Loucy (cell line): Measurements from ENCODE around the gene TEX19.

Experiments used
- H2AFZ ChIP-seq: fragments of 200-600 bp; sonication (generic); 2 replicates; pipeline ENCODE4 v1.6.0; 2016; ENCODE audit warnings: antibody characterized with exemption, mild to moderate bottlenecking, low read length, moderate library complexity
- H3F3A ChIP-seq: fragments of 200-600 bp; 2 replicates; pipeline ENCODE4 v1.6.0; 2016; ENCODE audit warnings: antibody characterized with exemption, low read depth, mild to moderate bottlenecking
- H3K27me3 ChIP-seq: fragments of 200-600 bp; sonication (generic); 2 replicates; pipeline ENCODE4 v1.6.1; 2014; ENCODE audit warnings: low read length, mild to moderate bottlenecking; ENCODE audit not compliant: insufficient read depth, poor library complexity, severe bottlenecking
- H3K36me3 ChIP-seq: fragments of 200-600 bp; sonication (generic); 2 replicates; pipeline ENCODE4 v1.6.1; 2016; ENCODE audit warnings: low read length; ENCODE audit not compliant: insufficient read depth
- H3K4me1 ChIP-seq: fragments of 200-600 bp; sonication (generic); 2 replicates; pipeline ENCODE4 v1.5.1; 2014; ENCODE audit warnings: low read length, mild to moderate bottlenecking; ENCODE audit not compliant: insufficient read depth, poor library complexity, severe bottlenecking
- H3K4me2 ChIP-seq: fragments of 200-600 bp; sonication (generic); 2 replicates; pipeline ENCODE4 v1.6.0; 2014; ENCODE audit warnings: antibody characterized with exemption, low read length, low read depth, mild to moderate bottlenecking; ENCODE audit not compliant: poor library complexity, severe bottlenecking
- H3K4me3 ChIP-seq: fragments of 200-600 bp; sonication (generic); 2 replicates; pipeline ENCODE4 v1.5.1; 2014; ENCODE audit warnings: low read length, mild to moderate bottlenecking, mixed read lengths; ENCODE audit not compliant: poor library complexity, severe bottlenecking
- H3K79me2 ChIP-seq: fragments of 200-600 bp; sonication (generic); 2 replicates; pipeline ENCODE4 v1.6.1; 2014; ENCODE audit warnings: low read length; ENCODE audit not compliant: insufficient read depth
- H3K9ac ChIP-seq: fragments of 200-600 bp; sonication (generic); 2 replicates; pipeline ENCODE4 v1.6.0; 2014; ENCODE audit warnings: mild to moderate bottlenecking, low read depth, low read length, moderate library complexity; ENCODE audit not compliant: poor library complexity, severe bottlenecking
- H3K9me2 ChIP-seq: fragments of 200-600 bp; sonication (generic); replicated peaks from 2 replicates; pipeline ENCODE4 v1.6.1; 2016; ENCODE audit warnings: low read depth, low read length, mixed read lengths
- H3K9me3 ChIP-seq: fragments of 200-600 bp; sonication (generic); 2 replicates; pipeline ENCODE4 v1.6.1; 2014; ENCODE audit warnings: mild to moderate bottlenecking, antibody characterized with exemption, low read length, low read depth; ENCODE audit not compliant: insufficient read depth
- H4K20me1 ChIP-seq: fragments of 200-600 bp; sonication (generic); 2 replicates; pipeline ENCODE4 v1.6.0; 2014; ENCODE audit warnings: antibody characterized with exemption, low read length, mild to moderate bottlenecking; ENCODE audit not compliant: insufficient read depth, poor library complexity, severe bottlenecking
- CTCF ChIP-seq: fragments of 200-600 bp; sonication (generic); conservative IDR thresholded peaks from 2 replicates; pipeline ENCODE4 v1.5.1; 2014; ENCODE audit warnings: mild to moderate bottlenecking, antibody characterized with exemption, low read length
- EZH2phosphoT487 ChIP-seq: fragments of 200-600 bp; IDR thresholded peaks from 2 replicates; pipeline ENCODE4 v1.6.1; 2018; ENCODE audit warnings: antibody characterized with exemption, mild to moderate bottlenecking, moderate library complexity, borderline replicate concordance

The TEX19 gene

GRCh38 chr17:82400830-82401229 is 41.8 kb downstream of the TEX19 start:
- H3K79me2 ChIP-seq, result no peaks in the 10 kb centered on the region
- peaks cover 6% of the 10 kb centered on the region; the same call in 1 of the 2 replicates for H3K36me3 ChIP-seq
- H3K4me3 ChIP-seq, result peak overlapping the region; percentile 70
- peak overlapping the region; percentile 76 for H3K4me2 ChIP-seq
- H3K9me3 ChIP-seq, result no peaks in the 10 kb centered on the region
- no peak for TF ChIP-seq CTCF
- no peak for TF ChIP-seq EZH2phosphoT487
- peaks cover 27% of the 10 kb centered on the region for H3K4me1 ChIP-seq
- no peaks in the 10 kb centered on the region for H3K9me2 ChIP-seq
- H2AFZ ChIP-seq, result 0 out of 2 replicates have a peak overlapping the region, but pooled peaks have one; percentile 66
- no peaks in the 10 kb centered on the region for H3K27me3 ChIP-seq
- H3F3A ChIP-seq, result peaks cover 9% of the 10 kb centered on the region
- H3K9ac ChIP-seq, result peak overlapping the region; percentile 61
- H4K20me1 ChIP-seq, result no peaks in the 10 kb centered on the region

DNA sequence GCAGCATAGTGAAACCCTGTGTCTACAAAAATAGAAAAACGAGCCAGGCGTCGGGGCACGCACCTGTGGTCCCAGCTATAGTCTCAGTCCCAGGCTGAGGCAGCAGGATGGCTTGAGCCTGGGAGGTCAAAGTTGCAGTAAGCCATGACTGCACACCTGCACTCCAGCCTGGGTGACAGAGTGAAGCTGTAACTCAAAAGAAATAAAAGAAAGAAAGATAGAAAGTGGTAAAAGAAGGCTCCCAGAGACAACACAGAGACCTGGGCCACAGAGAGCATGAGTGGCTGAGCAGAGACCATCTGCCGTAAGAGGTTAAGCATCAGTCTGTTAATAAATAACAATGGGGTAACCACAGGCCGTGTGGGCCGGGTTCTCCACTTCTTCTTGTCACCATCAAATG is 43.8 kb downstream of the TEX19 start:
- H3K9ac ChIP-seq, result no peak overlapping the region

GRCh38 chr17:82403662-82404660 is 44.9 kb downstream of the TEX19 start:
- Histone ChIP-seq H2AFZ (no peak overlapping the region), H3K4me1 (peaks cover 31% of the 10 kb centered on the region), H3K4me2 (no peak overlapping the region), H3K4me3 (no peak overlapping the region), H3K79me2 (no peaks in the 10 kb centered on the region), H3K9ac (no peak overlapping the region), H3K36me3 (peaks cover 6% of the 10 kb centered on the region; the same call in 1 of the 2 replicates), H3K27me3 (no peaks in the 10 kb centered on the region), H3F3A (peaks cover 9% of the 10 kb centered on the region), H4K20me1 (no peaks in the 10 kb centered on the region), H3K9me2 (no peaks in the 10 kb centered on the region), H3K9me3 (no peaks in the 10 kb centered on the region)
- TF ChIP-seq CTCF (no peak), EZH2phosphoT487 (no peak)

More for the DNA sequence above, 43.8 kb downstream of the TEX19 start:
- TF ChIP-seq EZH2phosphoT487, result no peak
- no peak for TF ChIP-seq CTCF
- H3K9me3 ChIP-seq, result no peaks in the 10 kb centered on the region
- H3K4me1 ChIP-seq, result peaks cover 31% of the 10 kb centered on the region
- no peak overlapping the region for H3K4me2 ChIP-seq
- no peak overlapping the region for H3K4me3 ChIP-seq
- no peaks in the 10 kb centered on the region for H3K27me3 ChIP-seq
- H3K9me2 ChIP-seq, result no peaks in the 10 kb centered on the region
- no peaks in the 10 kb centered on the region for H4K20me1 ChIP-seq
- no peaks in the 10 kb centered on the region for H3K79me2 ChIP-seq
- H3F3A ChIP-seq, result peaks cover 9% of the 10 kb centered on the region
- H2AFZ ChIP-seq, result no peak overlapping the region
- H3K36me3 ChIP-seq, result peaks cover 6% of the 10 kb centered on the region; the same call in 1 of the 2 replicates
